GM19023 (cell line): ENCODE results near the gene UBASH3A.
A peak's percentile ranks its signal among the peaks of the same experiment; 100 is the strongest.

Experiments
- ATAC-seq: cut with Tn5 transposase; IDR thresholded peaks from one replicate; pipeline ENCODE4 v1.9.1; 2021; ENCODE audit warnings: mild to moderate bottlenecking, moderate library complexity; ENCODE audit not compliant: unreplicated experiment

Gene UBASH3A

DNA sequence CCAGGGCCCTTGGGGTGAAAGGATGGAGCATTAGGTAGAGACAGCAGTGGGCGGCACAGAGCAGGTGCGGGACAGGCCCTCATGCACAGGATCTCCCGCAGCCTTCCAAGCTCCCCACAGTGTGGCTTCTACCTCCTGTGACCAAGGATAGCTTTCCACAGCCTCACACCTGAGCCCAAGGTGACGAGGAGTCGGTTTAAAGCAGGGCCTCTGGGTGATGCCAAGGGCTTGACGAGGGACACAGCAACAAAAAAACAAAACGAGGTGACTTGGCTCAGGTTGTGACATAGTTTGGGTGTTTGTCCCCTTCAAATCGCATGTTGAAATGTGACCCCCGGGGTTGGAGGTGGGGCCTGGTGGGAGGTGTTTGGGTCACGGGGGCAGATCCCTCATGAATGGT is 77.0 kb downstream of the UBASH3A start:
- no peak for ATAC-seq

DNA sequence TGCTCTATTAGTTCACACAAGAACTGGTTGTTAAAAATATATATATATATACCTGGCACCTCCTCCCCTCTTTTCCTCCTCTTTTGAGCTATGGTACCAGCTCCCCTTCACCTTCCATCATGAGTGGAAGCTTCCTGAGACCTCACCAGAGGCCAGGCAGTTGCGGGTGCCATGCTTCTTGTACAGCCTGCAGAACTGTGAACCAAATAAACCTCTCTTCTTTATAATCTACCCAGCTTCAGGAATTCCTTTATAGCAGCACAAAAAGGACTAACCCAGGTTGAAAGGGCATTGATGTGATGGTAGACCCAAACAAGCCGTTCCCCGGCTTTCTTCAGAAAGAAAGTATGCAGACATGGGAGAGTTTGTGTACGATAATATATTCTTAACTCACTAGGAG is 77.5 kb downstream of the UBASH3A start:
- no peak for ATAC-seq

DNA sequence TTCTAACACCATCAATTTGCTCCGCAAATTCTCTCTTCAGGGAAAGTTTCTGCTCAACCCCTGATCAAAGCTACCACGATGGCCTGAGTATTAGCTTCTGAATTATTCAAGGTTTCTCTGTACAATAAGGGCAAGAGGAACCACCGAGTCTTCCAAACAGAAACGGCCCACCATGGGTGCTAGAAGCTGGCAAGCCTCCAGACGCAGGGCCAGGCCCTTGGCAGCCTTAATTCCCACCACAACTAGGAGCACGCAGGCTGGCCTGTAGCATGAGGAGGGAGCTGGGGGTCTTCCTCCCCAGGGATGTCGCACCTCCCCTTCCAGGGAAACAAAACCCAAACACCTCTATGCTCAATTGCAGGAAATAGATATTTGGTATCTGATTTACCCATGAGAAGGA is 81.3 kb downstream of the UBASH3A start:
- ATAC-seq: no peak

DNA sequence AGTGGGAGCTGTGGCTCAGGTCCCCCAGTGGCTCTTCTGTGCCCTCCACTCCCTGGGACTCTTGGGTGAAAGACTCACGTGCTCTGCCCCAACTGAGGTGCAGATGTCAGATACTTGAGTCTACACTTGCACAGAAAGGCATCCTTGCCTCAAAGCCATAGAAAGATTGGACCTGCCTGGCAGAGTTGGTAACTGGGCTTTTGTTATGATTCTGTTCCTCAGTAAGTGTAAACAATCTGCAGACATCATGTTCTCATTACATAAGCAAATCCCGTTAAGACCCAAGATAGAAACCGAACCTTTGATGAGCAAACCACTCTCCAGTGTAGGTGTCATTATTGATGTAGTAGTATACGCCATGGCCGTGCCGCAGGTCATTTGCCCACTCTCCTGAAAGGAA is 82.4 kb downstream of the UBASH3A start:
- ATAC-seq: no peak

DNA sequence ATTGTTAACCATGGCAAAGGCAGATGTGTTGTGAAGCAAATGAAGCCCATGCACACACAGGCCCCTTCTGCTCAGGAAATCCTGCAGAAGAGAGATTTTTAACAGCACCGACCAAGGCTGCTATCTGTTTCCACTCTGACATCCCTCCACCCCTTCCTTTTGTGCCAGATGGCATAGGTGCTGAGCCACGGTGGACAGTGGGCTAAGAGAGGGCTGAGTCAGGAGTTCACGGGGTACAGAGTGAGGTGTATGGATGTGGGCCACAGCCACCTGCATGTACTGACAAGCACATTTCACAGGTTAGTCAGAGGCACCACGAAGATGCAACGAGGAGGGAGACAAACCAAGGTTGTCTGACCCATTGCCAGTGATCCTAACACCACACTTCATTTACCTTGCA is 82.8 kb downstream of the UBASH3A start:
- ATAC-seq: no peak

DNA sequence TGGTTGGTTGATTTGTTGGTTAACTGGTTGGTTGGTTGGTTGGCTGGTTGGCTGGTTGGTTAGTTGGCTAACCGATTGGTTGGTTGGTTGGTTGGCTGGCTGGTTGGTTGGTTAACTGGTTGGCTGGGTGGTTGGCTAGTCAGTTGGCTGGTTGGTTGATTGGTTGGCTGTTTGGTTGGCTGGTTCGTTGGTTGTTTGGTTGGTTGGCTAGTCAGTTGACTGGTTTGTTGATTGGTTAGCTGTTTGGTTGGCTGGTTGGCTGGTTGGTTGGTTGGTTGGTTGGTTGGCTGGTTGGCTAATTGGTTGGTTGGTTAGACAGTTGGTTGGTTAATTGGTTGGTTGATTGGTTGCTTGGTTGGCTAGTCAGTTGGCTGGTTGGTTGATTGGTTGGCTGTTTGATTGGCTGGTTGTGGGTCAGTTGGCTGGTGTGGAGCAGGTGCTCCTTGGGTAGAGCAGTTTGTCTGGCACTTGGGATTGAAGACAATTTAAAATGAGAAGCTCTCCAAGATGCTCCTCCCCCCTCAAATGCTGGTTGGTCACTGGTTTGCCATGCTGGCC is 85.4 kb downstream of the UBASH3A start:
- no peak for ATAC-seq

DNA sequence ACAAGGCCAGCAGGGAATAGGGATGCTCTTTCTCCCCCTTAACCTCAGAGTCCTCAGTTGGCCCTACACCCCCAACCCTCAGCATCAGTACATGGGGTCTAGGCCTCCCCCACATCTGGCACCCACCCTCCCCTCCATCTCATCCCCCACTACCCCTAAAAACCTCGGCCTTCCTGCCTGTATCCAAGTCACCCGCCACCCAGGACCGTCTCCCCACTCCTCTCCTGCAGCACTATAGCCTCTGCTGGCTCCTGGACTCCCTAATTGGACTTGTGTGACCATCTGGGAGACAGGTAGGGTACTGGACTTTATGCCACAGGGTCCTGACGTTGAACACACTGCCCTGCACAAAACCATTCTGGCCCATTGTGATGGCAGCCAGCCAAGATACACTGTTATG is 86.3 kb downstream of the UBASH3A start:
- no peak for ATAC-seq

DNA sequence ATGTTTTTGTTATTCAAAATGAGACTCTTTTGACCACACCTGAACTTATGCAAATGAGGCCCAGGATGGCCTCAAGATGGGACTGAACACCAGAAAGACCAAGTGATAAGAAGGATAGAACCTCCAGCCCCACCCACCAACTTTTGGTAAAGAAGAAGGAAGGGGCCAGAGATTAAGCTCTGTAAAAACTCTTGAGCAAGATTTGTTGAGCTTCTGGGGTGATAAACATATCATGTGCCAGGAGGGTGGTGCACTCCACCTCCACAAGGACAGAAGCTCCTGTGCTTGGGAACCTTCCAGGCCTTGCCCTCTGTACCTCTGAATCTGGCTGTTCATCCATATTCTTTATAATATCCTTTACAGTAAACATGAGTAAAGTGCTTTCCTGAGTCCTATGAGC is 87.0 kb downstream of the UBASH3A start:
- no peak for ATAC-seq

DNA sequence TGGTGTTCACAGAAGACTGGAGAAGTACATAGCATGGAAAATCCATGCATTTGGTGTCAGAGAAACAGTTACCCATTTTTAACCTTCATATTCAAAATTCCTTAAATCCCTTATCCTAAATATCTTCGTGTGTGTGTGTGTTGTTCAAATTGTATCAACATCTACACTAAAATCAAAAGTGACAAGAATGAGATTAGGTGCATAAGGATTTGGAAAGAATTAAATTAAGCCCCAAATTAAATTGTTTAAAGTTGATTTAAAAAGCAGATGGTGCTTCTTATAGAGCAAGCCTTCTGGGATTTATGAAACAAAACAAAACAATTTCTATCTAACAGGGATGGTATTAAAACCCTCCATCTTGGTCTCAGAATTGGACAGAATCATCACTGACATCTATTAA is 87.6 kb downstream of the UBASH3A start:
- no peak for ATAC-seq

DNA sequence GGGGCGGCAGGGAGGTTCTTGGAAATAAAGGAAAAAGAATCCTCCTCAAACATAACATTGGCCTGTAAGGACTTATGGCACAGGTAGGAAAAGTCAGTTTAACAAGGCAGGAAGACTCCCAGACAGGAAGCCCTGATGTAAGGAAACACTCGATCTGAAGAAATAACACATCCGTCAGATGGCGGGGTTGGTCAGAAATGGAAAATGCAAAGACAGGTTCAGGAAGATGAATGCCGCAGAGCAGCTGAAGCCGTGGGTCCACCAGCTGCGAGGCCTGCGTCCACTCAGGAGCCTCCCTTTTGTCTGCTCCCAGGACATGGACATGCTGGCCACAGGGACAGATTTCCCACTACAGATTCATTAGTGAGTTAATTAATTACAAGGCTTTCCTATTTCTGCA is 88.5 kb downstream of the UBASH3A start:
- no peak for ATAC-seq

DNA sequence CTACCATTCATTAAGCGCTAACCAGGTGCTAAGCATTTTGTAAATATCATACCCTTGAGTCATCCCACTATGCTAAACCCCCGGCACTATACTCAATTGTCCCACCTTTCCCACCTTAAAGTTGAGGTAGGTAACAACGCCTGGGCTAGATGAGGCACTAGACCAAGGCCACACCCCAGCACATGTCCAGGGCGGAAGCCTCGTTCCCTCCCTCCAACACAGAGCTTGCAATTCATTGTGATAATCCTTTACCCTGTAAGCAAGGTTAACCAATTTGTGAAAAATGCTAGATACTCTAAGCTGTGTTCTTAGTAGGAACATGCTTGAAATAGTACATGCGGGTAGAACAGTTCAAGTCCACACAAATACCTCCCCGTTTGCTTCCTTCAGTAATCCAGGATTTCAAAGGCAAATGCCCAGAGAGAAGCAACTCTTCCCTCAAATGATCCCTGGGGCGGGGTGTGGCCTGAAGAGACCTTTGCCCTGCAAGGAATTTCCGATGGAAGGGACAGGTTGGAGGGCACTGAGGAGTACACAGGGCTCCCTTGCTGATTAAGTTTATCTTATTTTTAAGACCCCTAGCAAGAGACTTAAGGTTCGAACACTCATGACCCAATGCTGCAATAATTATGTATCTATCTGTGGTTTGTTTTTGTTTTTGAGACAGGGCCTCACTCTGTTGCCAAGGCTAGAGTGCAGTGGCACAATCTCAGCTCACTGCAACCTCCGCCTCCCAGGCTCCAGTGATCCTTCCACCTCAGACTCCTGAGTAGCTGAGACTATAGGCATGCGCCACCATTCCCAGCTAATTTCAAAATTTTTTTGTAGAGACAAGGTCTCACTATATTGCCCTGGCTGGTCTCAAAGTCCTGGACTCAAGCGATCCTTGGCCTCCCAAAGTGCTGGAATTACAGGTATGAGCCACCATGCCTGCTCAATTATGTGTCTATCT is 89.7 kb downstream of the UBASH3A start:
- ATAC-seq: no peak

DNA sequence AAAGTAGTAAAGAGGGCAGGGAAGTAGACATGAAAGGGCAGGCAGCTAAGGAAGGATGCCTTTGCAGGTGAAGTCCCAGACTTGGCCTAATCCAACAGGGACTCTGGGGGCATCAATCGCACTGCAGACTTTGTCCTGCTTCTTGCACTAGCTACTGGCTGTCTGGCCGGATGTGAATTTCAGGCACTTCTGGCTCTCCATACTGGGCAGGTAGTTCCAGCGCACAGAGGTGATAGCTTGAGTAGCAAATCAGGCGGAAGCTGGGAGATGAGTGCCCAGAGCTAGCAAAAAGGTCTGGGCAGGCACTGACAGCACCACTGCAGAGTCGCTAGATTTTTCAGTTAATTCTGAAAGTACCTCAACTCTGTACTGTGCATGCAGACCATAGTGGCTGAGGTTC is 91.3 kb downstream of the UBASH3A start:
- ATAC-seq: no peak

DNA sequence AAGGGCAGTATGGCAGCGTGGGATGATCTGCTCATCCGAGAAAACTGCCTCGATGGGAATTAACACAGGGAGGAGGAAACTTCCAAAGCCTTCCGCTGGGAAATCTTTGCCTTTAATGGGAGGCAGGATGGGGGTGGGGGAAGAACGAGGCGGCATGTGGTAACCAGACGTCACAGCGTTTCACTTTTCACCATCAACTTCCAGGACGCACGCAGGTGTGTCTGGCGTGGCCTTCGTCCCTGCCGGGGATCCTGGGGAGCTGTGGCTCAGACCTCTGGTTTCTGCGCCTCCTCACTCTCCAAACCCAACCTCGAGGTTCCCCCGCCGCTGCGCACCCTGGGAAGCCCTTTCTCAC is 92.0 kb downstream of the UBASH3A start:
- peak; percentile 14 for ATAC-seq

DNA sequence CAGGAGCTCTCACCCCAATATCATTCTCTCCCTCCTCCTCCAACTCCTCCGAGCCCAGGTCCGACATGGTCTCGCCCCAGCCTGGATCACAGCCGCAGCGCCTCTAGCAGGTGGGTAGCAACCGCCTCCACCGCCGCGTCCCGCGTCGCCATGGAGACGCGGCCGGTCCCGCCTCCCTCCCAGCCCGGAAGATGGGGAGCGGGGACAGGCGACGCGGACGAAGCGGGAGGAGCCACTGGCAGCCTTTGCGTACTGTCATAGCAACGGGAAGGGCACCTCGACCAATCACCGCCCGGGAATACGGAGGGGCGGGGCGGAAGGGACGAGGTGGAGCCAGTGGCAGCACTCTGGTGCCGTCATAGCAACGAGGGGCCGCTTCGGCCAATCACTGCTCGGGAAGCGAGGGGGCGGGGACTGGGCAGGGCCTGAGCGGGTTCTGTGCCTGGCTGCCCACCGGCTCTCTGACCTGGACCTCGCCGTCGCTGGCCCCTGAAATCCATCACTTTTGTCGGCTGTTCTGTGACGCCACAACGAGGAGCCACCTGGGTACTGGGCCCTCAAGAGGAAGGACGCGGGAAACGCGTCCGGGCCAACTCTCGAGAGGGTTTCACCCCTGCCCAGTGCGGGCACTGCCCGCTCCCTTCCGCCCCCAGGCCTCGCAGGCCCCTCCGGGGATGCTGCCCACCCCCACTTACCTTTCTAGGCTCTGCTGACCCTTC is 92.6 kb downstream of the UBASH3A start, which contains the start of gene RSPH1:
Gene RSPH1 (minus strand): TSS at position 105 of the 719 bp plus-strand sequence. CDS start 38 bp downstream, at position 67.
- ATAC-seq: peak; percentile 98

DNA sequence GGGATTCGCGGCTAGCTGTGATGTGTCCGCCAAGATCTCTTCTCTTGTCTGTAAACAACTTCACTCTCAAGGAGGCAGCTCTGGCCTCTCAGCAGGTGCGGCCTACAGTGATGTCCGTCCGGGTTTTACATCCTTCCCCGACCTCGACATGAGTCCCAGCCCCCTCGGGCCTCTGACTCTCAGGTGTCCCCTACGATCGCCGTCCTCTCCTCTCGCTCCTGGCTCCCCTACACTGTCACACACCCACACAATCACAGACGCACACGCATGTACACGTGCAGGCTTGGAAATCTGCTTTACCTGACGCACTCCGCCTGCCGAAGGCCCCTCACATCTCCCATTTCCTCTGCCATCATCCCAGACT is 93.1 kb downstream of the UBASH3A start:
- no peak for ATAC-seq
